Astrocyte (in vitro differentiated cells and primary cell): ENCODE data around the gene EVX1. TPM values are rescaled to one million over a fixed set of nuclear protein-coding genes. Genes with fewer than 3 reads are reported as not detected.

ENCODE experiments used
- DNase-seq: peaks from one replicate; pipeline ENCODE4 v3.0.0-alpha.2; 2010; ENCODE audit warnings: low read depth
- FAIRE-seq: peaks from 2 replicates; lab custom pipeline; 2011; peaks lifted over from hg19 to GRCh38; lab: Jason Lieb, UNC
- H2AFZ ChIP-seq: 2 replicates; pipeline ENCODE4 v1.6.0; 2012; ENCODE audit warnings: low read depth, low read length, inconsistent platforms
- H3K27ac ChIP-seq: 2 replicates; pipeline ENCODE4 v1.5.1; 2011; ENCODE audit warnings: low read depth, low read length, inconsistent platforms
- H3K27me3 ChIP-seq: 2 replicates; pipeline ENCODE4 v1.6.0; 2011; ENCODE audit warnings: low read length, inconsistent platforms; ENCODE audit not compliant: insufficient read depth
- H3K36me3 ChIP-seq: 2 replicates; pipeline ENCODE4 v1.5.1; 2011; ENCODE audit warnings: low read length, inconsistent platforms; ENCODE audit not compliant: insufficient read depth
- H3K4me1 ChIP-seq: 2 replicates; pipeline ENCODE4 v1.5.1; 2011; ENCODE audit warnings: low read length, inconsistent platforms; ENCODE audit not compliant: insufficient read depth
- H3K4me2 ChIP-seq: 2 replicates; pipeline ENCODE4 v1.6.0; 2012; ENCODE audit warnings: low read length, inconsistent platforms
- H3K4me3 ChIP-seq: 2 replicates; pipeline ENCODE4 v1.5.1; 2011; ENCODE audit warnings: low read depth, mild to moderate bottlenecking, low read length, inconsistent platforms; ENCODE audit not compliant: insufficient read depth
- H3K79me2 ChIP-seq: 2 replicates; pipeline ENCODE4 v1.6.0; 2012; ENCODE audit warnings: mild to moderate bottlenecking, low read length, inconsistent platforms; ENCODE audit not compliant: insufficient read depth
- H3K9ac ChIP-seq: 2 replicates; pipeline ENCODE4 v1.6.0; 2012; ENCODE audit warnings: mild to moderate bottlenecking, low read length, inconsistent platforms
- H3K9me3 ChIP-seq: 2 replicates; pipeline ENCODE4 v1.5.1; 2012; ENCODE audit warnings: low read depth, mild to moderate bottlenecking, low read length, inconsistent platforms; ENCODE audit not compliant: insufficient read depth
- H4K20me1 ChIP-seq: 2 replicates; pipeline ENCODE4 v1.6.0; 2012; ENCODE audit warnings: low read length, inconsistent platforms; ENCODE audit not compliant: insufficient read depth
- H3K27ac Mint-ChIP-seq: one replicate; pipeline ENCODE4 v1.8.0; 2021; ENCODE audit warnings: mild to moderate bottlenecking, mixed read lengths; ENCODE audit not compliant: unreplicated experiment
- H3K27me3 Mint-ChIP-seq: one replicate; pipeline ENCODE4 v1.8.0; 2021; ENCODE audit warnings: low read depth, mixed read lengths; ENCODE audit not compliant: unreplicated experiment
- H3K36me3 Mint-ChIP-seq: one replicate; pipeline ENCODE4 v1.8.0; 2021; ENCODE audit warnings: low read depth, mixed read lengths; ENCODE audit not compliant: unreplicated experiment
- H3K4me1 Mint-ChIP-seq: one replicate; pipeline ENCODE4 v1.8.0; 2021; ENCODE audit warnings: low read depth, mixed read lengths; ENCODE audit not compliant: unreplicated experiment
- H3K4me3 Mint-ChIP-seq: one replicate; pipeline ENCODE4 v1.8.0; 2021; ENCODE audit warnings: mild to moderate bottlenecking, moderate library complexity, mixed read lengths; ENCODE audit not compliant: unreplicated experiment
- H3K9me3 Mint-ChIP-seq: one replicate; pipeline ENCODE4 v1.8.0; 2021; ENCODE audit warnings: mild to moderate bottlenecking, mixed read lengths; ENCODE audit not compliant: unreplicated experiment
- EZH2 ChIP-seq: IDR thresholded peaks from 2 replicates; pipeline ENCODE4 v1.6.1; 2012; ENCODE audit warnings: mild to moderate bottlenecking, low read length, inconsistent platforms; ENCODE audit not compliant: insufficient read depth
- total RNA-seq: library from RNA; stranded (reverse); gene quantifications from 2 replicates; pipeline ENCODE4 v1.2.1, GENCODE V29; 2021
- TF ChIP-seq, protein P1 (sequence below): IDR thresholded peaks from 2 replicates; pipeline ENCODE4 v1.5.1; 2011; ENCODE audit warnings: low read depth, mild to moderate bottlenecking, inconsistent platforms, low read length, moderate library complexity; ENCODE audit not compliant: insufficient read depth

EVX1 gene
- total RNA-seq, 1 donor from 2014 or later = not detected

DNA sequence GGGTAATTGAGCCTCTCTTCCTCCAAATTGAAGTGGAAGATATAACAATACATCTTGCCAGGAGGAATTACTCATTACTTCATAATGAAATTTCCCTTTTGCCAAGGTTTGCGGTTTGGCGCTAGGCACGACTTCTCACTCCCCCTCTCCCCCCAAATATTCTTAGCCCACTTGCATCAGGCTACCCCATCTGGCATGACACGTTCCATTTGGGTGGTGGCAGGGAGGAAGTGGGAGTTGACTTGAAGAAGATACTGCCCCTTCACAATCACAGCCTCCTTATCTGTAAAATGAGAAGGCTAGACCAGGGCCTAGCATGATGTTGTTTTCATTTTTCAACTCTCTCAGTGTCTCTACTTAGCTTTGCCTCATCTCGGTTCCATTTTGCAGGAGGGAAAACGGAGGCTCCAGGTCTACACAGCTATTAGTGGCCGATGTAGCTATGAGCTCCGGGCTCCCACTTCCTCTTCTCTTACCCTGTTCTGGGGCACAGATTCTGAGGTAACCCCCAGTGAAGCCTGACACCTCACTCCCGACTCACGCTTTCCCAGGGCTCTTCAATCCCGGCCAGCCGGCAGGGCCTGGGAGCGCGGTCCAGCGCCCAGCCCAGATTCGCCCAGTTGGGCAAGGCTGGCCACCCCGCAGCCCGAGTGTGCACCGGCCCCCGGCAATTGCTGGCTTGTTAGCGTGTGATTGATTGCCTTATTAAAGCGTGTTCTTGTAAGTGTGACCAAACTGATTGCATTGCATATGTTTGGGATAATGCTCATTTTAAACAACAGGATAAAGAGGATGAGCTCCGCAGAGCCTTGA lies 6.5 kb downstream of the EVX1 start:
- H3K27me3 ChIP-seq = peaks cover 95% of the 10 kb centered on the region
- H3K4me3 Mint-ChIP-seq = no peak overlapping the region
- TF ChIP-seq EZH2 = peak; percentile 37
- TF ChIP-seq, protein P1, sequence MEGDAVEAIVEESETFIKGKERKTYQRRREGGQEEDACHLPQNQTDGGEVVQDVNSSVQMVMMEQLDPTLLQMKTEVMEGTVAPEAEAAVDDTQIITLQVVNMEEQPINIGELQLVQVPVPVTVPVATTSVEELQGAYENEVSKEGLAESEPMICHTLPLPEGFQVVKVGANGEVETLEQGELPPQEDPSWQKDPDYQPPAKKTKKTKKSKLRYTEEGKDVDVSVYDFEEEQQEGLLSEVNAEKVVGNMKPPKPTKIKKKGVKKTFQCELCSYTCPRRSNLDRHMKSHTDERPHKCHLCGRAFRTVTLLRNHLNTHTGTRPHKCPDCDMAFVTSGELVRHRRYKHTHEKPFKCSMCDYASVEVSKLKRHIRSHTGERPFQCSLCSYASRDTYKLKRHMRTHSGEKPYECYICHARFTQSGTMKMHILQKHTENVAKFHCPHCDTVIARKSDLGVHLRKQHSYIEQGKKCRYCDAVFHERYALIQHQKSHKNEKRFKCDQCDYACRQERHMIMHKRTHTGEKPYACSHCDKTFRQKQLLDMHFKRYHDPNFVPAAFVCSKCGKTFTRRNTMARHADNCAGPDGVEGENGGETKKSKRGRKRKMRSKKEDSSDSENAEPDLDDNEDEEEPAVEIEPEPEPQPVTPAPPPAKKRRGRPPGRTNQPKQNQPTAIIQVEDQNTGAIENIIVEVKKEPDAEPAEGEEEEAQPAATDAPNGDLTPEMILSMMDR = no peak
- no peak overlapping the region for H3K9ac ChIP-seq
- peaks cover 10% of the 10 kb centered on the region for H4K20me1 ChIP-seq
- no peak overlapping the region for H3K4me2 ChIP-seq
- no peaks in the 10 kb centered on the region for H3K36me3 ChIP-seq
- H3K27me3 Mint-ChIP-seq = peaks cover 93% of the 10 kb centered on the region
- H3K9me3 ChIP-seq = peaks cover 14% of the 10 kb centered on the region
- H2AFZ ChIP-seq = no peak overlapping the region
- no peaks in the 10 kb centered on the region for H3K4me1 Mint-ChIP-seq
- no peaks in the 10 kb centered on the region for H3K79me2 ChIP-seq
- no peaks in the 10 kb centered on the region for H3K4me1 ChIP-seq
- no peak overlapping the region for H3K4me3 ChIP-seq
- no peak overlapping the region for H3K27ac ChIP-seq
- H3K27ac Mint-ChIP-seq = no peak overlapping the region
- H3K36me3 Mint-ChIP-seq = peaks cover 5% of the 10 kb centered on the region
- peak; percentile 39 for DNase-seq
- FAIRE-seq = peak; percentile 13
- H3K9me3 Mint-ChIP-seq = peaks cover 16% of the 10 kb centered on the region

DNA sequence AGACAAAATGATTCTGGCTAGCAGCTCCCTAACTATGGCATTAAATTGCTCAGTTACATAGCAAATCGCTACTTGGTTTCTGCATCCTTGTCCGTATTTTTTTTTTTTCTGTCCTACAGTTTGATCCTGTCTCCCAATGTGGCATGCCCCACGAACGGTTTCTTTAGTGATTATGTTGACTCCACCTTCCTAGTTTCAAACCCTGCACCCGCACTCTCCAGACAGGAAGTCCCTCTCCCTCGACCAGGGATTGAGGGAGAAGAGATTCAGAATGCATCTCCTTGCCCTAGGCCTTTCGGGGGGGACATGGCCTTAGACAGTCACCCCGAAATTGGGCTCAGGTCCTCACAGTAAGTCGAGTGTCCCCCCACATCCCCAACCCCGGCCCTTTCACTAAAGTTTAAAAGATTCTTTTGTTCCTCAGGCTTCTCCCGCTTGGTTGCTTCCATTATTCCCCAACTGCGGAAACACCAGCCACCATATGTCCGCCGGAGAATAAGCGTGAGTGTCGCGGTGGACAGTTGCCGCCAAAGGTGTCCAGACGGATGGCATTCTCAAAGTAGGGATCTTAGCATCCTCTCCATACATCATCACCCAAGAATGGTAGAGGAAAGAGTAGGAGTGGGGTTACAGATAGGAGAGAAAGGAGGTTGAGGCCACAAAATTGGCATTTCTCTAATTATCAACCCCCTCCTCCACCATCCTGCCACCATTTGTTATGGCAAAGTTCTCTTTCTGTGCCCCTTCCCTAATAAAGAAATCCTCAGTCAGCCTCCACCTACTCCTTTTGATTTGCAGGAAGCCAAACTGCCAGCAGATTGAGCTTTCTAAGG lies 7.3 kb downstream of the EVX1 start:
- Histone ChIP-seq H2AFZ (no peak overlapping the region), H3K9me3 (peaks cover 8% of the 10 kb centered on the region), H3K9ac (no peak overlapping the region), H3K27me3 (peaks cover 94% of the 10 kb centered on the region), H3K27ac (no peak overlapping the region), H3K36me3 (no peaks in the 10 kb centered on the region), H4K20me1 (peaks cover 10% of the 10 kb centered on the region), H3K79me2 (no peaks in the 10 kb centered on the region), H3K4me2 (no peak overlapping the region), H3K4me3 (no peak overlapping the region), H3K4me1 (no peaks in the 10 kb centered on the region)
- DNase-seq (no peak), FAIRE-seq (no peak)
- Mint-ChIP-seq H3K27me3 (peaks cover 93% of the 10 kb centered on the region), H3K9me3 (peaks cover 16% of the 10 kb centered on the region), H3K4me3 (no peak overlapping the region), H3K27ac (no peak overlapping the region), H3K4me1 (no peaks in the 10 kb centered on the region), H3K36me3 (peaks cover 2% of the 10 kb centered on the region)
- TF ChIP-seq EZH2 = no peak
- TF ChIP-seq, protein P1 = no peak
